Subcutaneous abdominal adipose tissue (tissue), 5 donors: Measurements from ENCODE around the gene CAMKK1.

Experiments
- H3K27ac ChIP-seq: one replicate; pipeline ENCODE4 v1.7.0; 2013; ENCODE audit warnings: low read depth, mild to moderate bottlenecking, inconsistent platforms, low read length, moderate library complexity
- H3K27me3 ChIP-seq, 5 donors: one replicate each; pipeline ENCODE4 v1.7.0; 2013; ENCODE audit warnings: low read length in 5 of 5, inconsistent platforms in 1 of 5; ENCODE audit not compliant: control insufficient read depth in 5 of 5, insufficient read depth in 4 of 5
- H3K36me3 ChIP-seq, 5 donors: one replicate each; pipeline ENCODE4 v1.7.0; 2013; ENCODE audit warnings: low read length in 5 of 5; ENCODE audit not compliant: control insufficient read depth in 5 of 5, insufficient read depth in 5 of 5
- H3K4me1 ChIP-seq, 5 donors: one replicate each; pipeline ENCODE4 v1.7.0; 2013; ENCODE audit warnings: low read length in 5 of 5, mild to moderate bottlenecking in 3 of 5, moderate library complexity in 1 of 5; ENCODE audit not compliant: control insufficient read depth in 5 of 5, insufficient read depth in 5 of 5
- H3K4me3 ChIP-seq, 5 donors: one replicate each; pipeline ENCODE4 v1.7.0; 2013; ENCODE audit warnings: low read length in 5 of 5, low read depth in 1 of 5
- H3K9ac ChIP-seq, 5 donors: one replicate each; pipeline ENCODE4 v1.7.0; 2013; ENCODE audit warnings: low read length in 5 of 5, mild to moderate bottlenecking in 4 of 5, moderate library complexity in 3 of 5
- H3K9me3 ChIP-seq, 5 donors: one replicate each; pipeline ENCODE4 v1.7.0; 2013; ENCODE audit warnings: low read length in 5 of 5; ENCODE audit not compliant: control insufficient read depth in 5 of 5
- donor health status: healthy.
- donor health status: healthy.
- donor health status: healthy.
- donor health status: healthy.
- donor health status: healthy.

Gene CAMKK1

GRCh38 chr17:3893003-3893719, at the start of gene CAMKK1:
Gene CAMKK1, minus strand, starts transcription at chr17:3893053. Its CDS starts 7,366 bp downstream, at chr17:3885687.
- peak within 1 kb of the TSS; percentile 8 to 72 (median 69) for H3K9ac ChIP-seq
- H3K4me1 ChIP-seq = peaks cover 6 to 70% (median 63%) of the 10 kb centered on the region in 5 donors
- H3K27me3 ChIP-seq = peaks cover 0 to 6% (median 0%) of the 10 kb centered on the region in 5 donors
- no peaks in the 10 kb centered on the region for H3K36me3 ChIP-seq
- no peaks in the 10 kb centered on the region for H3K9me3 ChIP-seq
- H3K4me3 ChIP-seq = peak within 1 kb of the TSS; percentile 58 to 74 (median 66)
- H3K27ac ChIP-seq = peak within 1 kb of the TSS; percentile 23

- Histone ChIP-seq H3K4me3 (no peak overlapping the region), H3K9ac (no peak overlapping the region), H3K27me3 (no peaks in the 10 kb centered on the region), H3K27ac (no peak overlapping the region), H3K9me3 (no peaks in the 10 kb centered on the region), H3K4me1 (peaks cover 0 to 20% (median 19%) of the 10 kb centered on the region in 5 donors), H3K36me3 (peaks cover 0 to 27% (median 23%) of the 10 kb centered on the region in 5 donors)
Measured at GRCh38 chr17:3940965-3941698, 48.3 kb upstream of the CAMKK1 start.

DNA sequence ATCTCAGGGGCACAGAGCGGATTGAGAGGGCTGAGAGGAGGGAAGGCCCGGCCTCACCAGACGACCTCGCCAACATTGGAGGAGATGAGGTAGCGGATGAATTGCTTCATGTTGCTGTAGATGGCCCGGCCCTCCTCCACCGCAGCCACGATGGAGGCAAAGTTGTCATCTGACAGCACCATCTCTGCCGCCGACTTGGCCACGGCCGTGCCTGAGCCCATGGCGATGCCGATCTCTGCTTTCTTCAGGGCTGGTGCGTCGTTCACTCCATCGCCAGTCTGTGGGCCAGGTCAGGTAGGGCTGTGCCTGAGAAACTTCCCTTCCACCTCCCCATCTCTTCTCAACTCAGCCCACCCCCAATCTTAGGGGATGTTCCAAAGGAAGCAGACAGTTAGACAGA, 44.5 kb upstream of the CAMKK1 start:
- Histone ChIP-seq H3K9ac (no peak overlapping the region), H3K4me1 (peaks cover 0 to 5% (median 0%) of the 10 kb centered on the region in 5 donors), H3K9me3 (no peaks in the 10 kb centered on the region), H3K36me3 (peaks cover 0 to 28% (median 25%) of the 10 kb centered on the region in 5 donors), H3K27ac (no peak overlapping the region), H3K27me3 (no peaks in the 10 kb centered on the region), H3K4me3 (no peak overlapping the region)

GRCh38 chr17:3935825-3936355, 43.0 kb upstream of the CAMKK1 start:
- H3K9ac ChIP-seq = no peak overlapping the region
- H3K36me3 ChIP-seq = peaks cover 0 to 21% (median 20%) of the 10 kb centered on the region in 5 donors
- H3K27me3 ChIP-seq = no peaks in the 10 kb centered on the region
- peaks cover 0 to 5% (median 0%) of the 10 kb centered on the region in 5 donors for H3K4me1 ChIP-seq
- H3K27ac ChIP-seq = no peak overlapping the region
- no peak overlapping the region for H3K4me3 ChIP-seq
- H3K9me3 ChIP-seq = no peaks in the 10 kb centered on the region

DNA sequence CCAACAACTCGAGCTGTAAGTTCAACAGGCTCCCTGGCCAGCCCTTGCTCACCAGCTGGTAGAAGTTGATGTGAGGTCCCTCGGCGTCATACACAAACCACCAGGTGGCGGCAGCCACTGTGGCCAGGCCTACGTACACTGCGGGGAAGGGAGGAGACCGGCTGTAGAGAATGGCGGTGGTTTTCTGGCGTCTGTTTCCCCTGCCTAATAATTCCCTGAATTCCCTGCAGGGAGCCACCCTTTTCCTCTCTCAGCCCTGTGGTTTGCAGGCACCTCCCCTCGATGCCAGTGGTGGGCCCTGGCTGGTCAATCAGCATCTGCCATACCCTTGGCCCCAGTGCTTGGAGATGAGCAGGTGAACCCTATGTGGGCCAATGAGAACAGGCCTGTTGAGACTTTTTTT, 42.3 kb upstream of the CAMKK1 start:
- Histone ChIP-seq H3K27ac (no peak overlapping the region), H3K4me1 (peaks cover 0 to 5% (median 0%) of the 10 kb centered on the region in 5 donors), H3K27me3 (no peaks in the 10 kb centered on the region), H3K36me3 (peaks cover 0 to 18% (median 17%) of the 10 kb centered on the region in 5 donors), H3K9me3 (no peaks in the 10 kb centered on the region), H3K4me3 (no peak overlapping the region), H3K9ac (no peak overlapping the region)

- Histone ChIP-seq H3K27ac (no peak overlapping the region), H3K27me3 (no peaks in the 10 kb centered on the region), H3K36me3 (peaks cover 0 to 4% (median 0%) of the 10 kb centered on the region in 5 donors), H3K9me3 (no peaks in the 10 kb centered on the region), H3K4me1 (peaks cover 0 to 11% (median 5%) of the 10 kb centered on the region in 5 donors), H3K4me3 (no peak overlapping the region), H3K9ac (no peak overlapping the region)
Measured at GRCh38 chr17:3929764-3930163, 36.9 kb upstream of the CAMKK1 start.

DNA sequence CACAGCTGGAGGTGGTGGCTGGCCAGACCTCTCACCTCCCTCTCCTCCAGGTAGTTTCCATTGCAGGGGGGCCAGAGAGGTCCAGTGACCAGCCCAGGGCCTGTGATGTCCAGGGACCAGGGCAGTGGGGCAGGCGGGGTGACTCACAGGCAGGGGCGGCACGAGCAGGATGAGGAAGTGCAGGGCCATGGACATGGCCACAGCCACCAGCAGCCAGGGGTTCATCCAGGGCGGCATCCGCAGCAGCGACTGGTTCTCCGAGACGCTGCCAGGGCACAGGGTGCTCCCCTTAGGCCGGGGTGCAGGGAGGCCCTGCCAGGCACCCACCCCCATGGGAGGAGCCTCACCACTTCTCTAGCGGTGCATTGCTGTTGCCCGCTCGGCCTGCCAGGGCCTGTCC, 36.3 kb upstream of the CAMKK1 start:
- Histone ChIP-seq H3K4me3 (no peak overlapping the region), H3K36me3 (peaks cover 0 to 4% (median 0%) of the 10 kb centered on the region in 5 donors), H3K27me3 (no peaks in the 10 kb centered on the region), H3K9ac (no peak overlapping the region), H3K27ac (no peak overlapping the region), H3K4me1 (peaks cover 0 to 17% (median 11%) of the 10 kb centered on the region in 5 donors), H3K9me3 (no peaks in the 10 kb centered on the region)

- H3K4me1 ChIP-seq = peaks cover 0 to 18% (median 12%) of the 10 kb centered on the region in 5 donors
- no peak overlapping the region for H3K4me3 ChIP-seq
- no peak overlapping the region for H3K27ac ChIP-seq
- H3K9me3 ChIP-seq = no peaks in the 10 kb centered on the region
- H3K36me3 ChIP-seq = peaks cover 0 to 4% (median 0%) of the 10 kb centered on the region in 5 donors
- no peak overlapping the region for H3K9ac ChIP-seq
- H3K27me3 ChIP-seq = peaks cover 0 to 4% (median 0%) of the 10 kb centered on the region in 5 donors
Measured at GRCh38 chr17:3928406-3928805, 35.6 kb upstream of the CAMKK1 start.

- no peak overlapping the region for H3K9ac ChIP-seq
- no peak overlapping the region for H3K27ac ChIP-seq
- H3K27me3 ChIP-seq = peaks cover 0 to 5% (median 0%) of the 10 kb centered on the region in 5 donors
- peaks cover 0 to 18% (median 12%) of the 10 kb centered on the region in 5 donors for H3K4me1 ChIP-seq
- peaks cover 0 to 4% (median 0%) of the 10 kb centered on the region in 5 donors for H3K36me3 ChIP-seq
- H3K4me3 ChIP-seq = no peak overlapping the region
- H3K9me3 ChIP-seq = no peaks in the 10 kb centered on the region
Measured at GRCh38 chr17:3927628-3928340, 34.9 kb upstream of the CAMKK1 start.
